KMS-11 (cell line): Measurements from ENCODE around the gene UGT1A9.

Experiments
- H2AFZ ChIP-seq: fragments of 200-600 bp; sonication (generic); 2 replicates; pipeline ENCODE4 v1.6.1; 2016; ENCODE audit warnings: antibody characterized with exemption, mixed run types, low read depth
- H3K27ac ChIP-seq: fragments of 200-600 bp; sonication (generic); 2 replicates; pipeline ENCODE4 v1.6.1; 2016; ENCODE audit warnings: mild to moderate bottlenecking, mixed run types
- H3K27me3 ChIP-seq: fragments of 200-600 bp; sonication (generic); 2 replicates; pipeline ENCODE4 v1.6.1; 2017; ENCODE audit warnings: mild to moderate bottlenecking, low read depth, mixed run types, moderate library complexity; ENCODE audit not compliant: insufficient read depth
- H3K36me3 ChIP-seq: fragments of 200-600 bp; sonication (generic); 2 replicates; pipeline ENCODE4 v1.6.1; 2017; ENCODE audit warnings: mild to moderate bottlenecking, mixed run types; ENCODE audit not compliant: insufficient read depth
- H3K4me1 ChIP-seq: fragments of 200-600 bp; sonication (generic); 2 replicates; pipeline ENCODE4 v1.6.1; 2016; ENCODE audit warnings: mild to moderate bottlenecking, low read depth, mixed run types; ENCODE audit not compliant: poor library complexity, severe bottlenecking
- H3K4me2 ChIP-seq: fragments of 200-600 bp; sonication (generic); 2 replicates; pipeline ENCODE4 v1.7.0; 2016; ENCODE audit warnings: mild to moderate bottlenecking, mixed run types
- H3K4me3 ChIP-seq: fragments of 200-600 bp; sonication (generic); IDR thresholded peaks from 2 replicates; pipeline ENCODE4 v1.6.1; 2017; ENCODE audit warnings: low read depth, low read length, mixed read lengths; ENCODE audit not compliant: insufficient read depth
- H3K79me2 ChIP-seq: fragments of 200-600 bp; sonication (generic); 2 replicates; pipeline ENCODE4 v1.6.1; 2016; ENCODE audit warnings: low read depth, mixed run types; ENCODE audit not compliant: insufficient read depth
- H3K9ac ChIP-seq: fragments of 200-600 bp; sonication (generic); 2 replicates; pipeline ENCODE4 v1.6.1; 2016; ENCODE audit warnings: mild to moderate bottlenecking, mixed run types
- H4K20me1 ChIP-seq: fragments of 200-600 bp; sonication (generic); 2 replicates; pipeline ENCODE4 v1.6.1; 2016; ENCODE audit warnings: mild to moderate bottlenecking, mixed run types; ENCODE audit not compliant: insufficient read depth
- TF ChIP-seq, protein P1 (sequence below): fragments of 200-600 bp; sonication (generic); conservative IDR thresholded peaks from 2 replicates; pipeline ENCODE4 v1.6.1; 2017; ENCODE audit warnings: low read depth, mild to moderate bottlenecking, antibody characterized with exemption, low read length, moderate library complexity, mixed read lengths

Gene UGT1A9

DNA sequence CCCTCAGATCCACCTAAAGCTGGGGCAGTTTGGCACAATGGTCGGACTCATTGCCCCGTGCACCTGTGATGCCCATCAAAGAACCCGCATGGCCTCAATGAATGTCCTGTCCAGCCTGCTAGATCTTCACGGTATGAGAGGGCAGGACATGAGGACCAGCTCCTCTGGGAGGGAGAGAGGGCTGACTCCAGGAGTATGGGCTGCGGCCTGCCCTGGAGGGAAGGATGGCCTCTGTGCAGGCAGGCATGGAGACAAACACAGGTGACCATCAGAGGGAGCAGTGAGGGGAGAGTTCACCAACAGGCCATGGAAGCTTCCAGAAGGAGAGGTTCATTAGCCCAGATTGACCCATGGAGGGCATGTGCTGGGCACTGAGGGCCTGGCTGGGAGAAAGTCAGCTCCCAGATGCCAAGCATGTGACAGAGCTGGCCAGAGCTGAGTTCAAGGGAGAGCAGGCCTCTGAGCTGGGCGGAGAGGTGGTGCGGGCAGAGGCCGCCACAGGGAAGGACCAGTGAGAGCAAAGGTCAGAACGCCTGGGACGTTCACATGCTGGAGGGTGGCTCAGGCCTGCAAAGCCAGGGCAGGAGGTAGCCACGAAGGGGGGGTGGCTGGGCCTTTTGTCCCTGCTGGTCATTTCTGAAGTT lies 146.4 kb downstream of the UGT1A9 start:
- no peaks in the 10 kb centered on the region for H3K36me3 ChIP-seq
- H3K27me3 ChIP-seq = no peaks in the 10 kb centered on the region
- H3K79me2 ChIP-seq = no peaks in the 10 kb centered on the region
- H3K4me3 ChIP-seq = no peak overlapping the region
- H2AFZ ChIP-seq = no peak overlapping the region
- H3K27ac ChIP-seq = no peak overlapping the region
- H3K9ac ChIP-seq = no peak overlapping the region
- H3K4me1 ChIP-seq = no peaks in the 10 kb centered on the region
- TF ChIP-seq, protein P1, sequence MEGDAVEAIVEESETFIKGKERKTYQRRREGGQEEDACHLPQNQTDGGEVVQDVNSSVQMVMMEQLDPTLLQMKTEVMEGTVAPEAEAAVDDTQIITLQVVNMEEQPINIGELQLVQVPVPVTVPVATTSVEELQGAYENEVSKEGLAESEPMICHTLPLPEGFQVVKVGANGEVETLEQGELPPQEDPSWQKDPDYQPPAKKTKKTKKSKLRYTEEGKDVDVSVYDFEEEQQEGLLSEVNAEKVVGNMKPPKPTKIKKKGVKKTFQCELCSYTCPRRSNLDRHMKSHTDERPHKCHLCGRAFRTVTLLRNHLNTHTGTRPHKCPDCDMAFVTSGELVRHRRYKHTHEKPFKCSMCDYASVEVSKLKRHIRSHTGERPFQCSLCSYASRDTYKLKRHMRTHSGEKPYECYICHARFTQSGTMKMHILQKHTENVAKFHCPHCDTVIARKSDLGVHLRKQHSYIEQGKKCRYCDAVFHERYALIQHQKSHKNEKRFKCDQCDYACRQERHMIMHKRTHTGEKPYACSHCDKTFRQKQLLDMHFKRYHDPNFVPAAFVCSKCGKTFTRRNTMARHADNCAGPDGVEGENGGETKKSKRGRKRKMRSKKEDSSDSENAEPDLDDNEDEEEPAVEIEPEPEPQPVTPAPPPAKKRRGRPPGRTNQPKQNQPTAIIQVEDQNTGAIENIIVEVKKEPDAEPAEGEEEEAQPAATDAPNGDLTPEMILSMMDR = no peak
- H4K20me1 ChIP-seq = no peaks in the 10 kb centered on the region
- H3K4me2 ChIP-seq = no peak overlapping the region

DNA sequence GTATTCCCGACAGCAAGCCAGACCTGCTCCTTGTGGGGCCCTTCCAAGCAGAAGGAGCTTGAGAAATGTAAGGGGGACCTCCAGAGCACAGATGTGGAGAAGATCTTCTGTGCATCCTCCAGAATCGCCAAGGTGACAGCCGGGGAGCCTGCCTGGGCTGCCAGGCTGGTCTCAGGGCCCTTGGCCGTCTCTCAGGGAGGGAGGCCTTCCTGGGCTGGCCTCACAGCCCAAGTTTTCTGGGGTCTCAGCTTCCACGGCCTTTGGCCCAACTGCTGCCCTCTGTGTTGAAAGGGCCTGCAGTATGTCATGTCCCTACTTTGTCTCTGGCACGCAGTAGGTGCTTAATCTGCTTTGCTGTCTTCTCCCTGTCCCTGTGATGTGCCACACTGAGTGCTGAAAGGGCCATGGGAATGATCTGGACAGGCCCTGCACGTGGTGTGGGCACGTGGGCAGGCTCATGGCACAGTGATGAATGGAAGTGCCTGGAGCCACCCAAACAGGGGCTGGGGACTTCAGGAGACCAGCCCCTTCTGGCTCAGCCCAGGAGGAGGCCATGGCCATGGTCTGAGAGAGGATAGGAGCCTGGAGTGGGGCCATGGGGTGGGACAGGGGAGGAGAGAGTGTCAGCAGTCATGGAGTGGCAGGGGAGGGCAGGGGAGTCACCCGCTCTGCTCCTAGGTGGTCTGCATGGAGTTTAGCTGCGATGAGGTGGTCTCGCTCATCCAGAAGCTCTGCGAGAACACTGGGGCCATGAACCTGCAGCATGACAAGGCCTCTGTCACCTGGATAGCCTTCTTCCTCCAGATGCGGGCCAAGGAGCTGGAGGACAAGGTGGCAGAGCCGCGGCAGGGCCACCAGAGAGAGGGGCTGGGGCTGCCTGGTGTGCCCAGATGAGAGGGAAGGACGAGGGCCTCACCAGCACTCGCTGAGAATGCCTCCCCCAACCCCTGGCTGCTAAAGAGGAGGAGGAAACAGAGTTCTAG lies 147.2 kb downstream of the UGT1A9 start:
- no peaks in the 10 kb centered on the region for H3K4me1 ChIP-seq
- H4K20me1 ChIP-seq = no peaks in the 10 kb centered on the region
- H2AFZ ChIP-seq = no peak overlapping the region
- no peaks in the 10 kb centered on the region for H3K27me3 ChIP-seq
- H3K4me3 ChIP-seq = no peak overlapping the region
- H3K79me2 ChIP-seq = no peaks in the 10 kb centered on the region
- no peak overlapping the region for H3K27ac ChIP-seq
- no peak overlapping the region for H3K4me2 ChIP-seq
- H3K9ac ChIP-seq = no peak overlapping the region
- H3K36me3 ChIP-seq = no peaks in the 10 kb centered on the region
- TF ChIP-seq, protein P1 = no peak

DNA sequence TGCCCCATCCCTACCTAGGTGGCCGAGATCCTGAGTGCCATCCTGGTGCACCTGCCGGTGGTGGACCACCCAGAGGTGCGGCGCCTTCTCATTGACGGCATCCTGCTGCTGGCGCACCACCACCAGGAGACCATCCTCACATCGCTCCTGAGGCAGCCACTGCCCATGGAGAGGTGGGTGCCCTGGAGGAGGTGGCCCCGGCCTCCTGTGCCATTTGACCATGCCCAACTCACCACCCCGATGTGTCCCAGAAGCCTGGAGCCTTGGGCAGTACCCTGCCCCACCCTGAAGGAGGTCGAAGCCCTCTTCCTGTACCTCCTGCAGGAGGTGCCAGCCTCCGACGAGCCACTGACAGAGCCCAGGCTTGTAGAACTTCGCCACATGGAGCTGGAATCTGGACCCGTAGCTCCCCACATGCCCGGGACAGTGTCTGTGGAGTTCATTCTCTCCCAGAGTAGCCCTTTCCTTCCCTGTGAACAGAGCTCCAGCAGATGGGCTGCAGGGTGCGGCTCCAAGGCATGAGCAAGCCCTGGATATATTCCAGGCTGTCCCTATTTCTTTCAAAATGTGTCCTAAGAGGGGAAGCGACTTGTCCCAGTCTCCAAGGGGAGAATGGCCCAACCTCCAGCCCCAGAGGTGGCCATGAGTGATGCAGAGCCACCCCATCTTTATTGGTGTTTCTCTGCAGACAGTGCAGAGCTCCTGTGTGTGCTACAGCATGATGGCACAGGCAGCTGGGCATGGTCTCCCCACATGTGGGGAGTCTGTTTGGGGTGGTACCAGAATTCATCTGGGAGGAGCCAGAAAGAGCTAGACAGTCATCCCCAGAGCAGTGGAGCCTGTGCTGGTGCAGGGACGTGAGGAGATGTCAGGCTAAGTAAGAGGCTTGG lies 148.4 kb downstream of the UGT1A9 start:
- TF ChIP-seq, protein P1 = no peak
- H3K4me2 ChIP-seq = no peak overlapping the region
- no peaks in the 10 kb centered on the region for H4K20me1 ChIP-seq
- H2AFZ ChIP-seq = no peak overlapping the region
- H3K27ac ChIP-seq = no peak overlapping the region
- no peak overlapping the region for H3K9ac ChIP-seq
- no peaks in the 10 kb centered on the region for H3K4me1 ChIP-seq
- H3K79me2 ChIP-seq = no peaks in the 10 kb centered on the region
- H3K4me3 ChIP-seq = no peak overlapping the region
- H3K27me3 ChIP-seq = no peaks in the 10 kb centered on the region
- no peaks in the 10 kb centered on the region for H3K36me3 ChIP-seq

DNA sequence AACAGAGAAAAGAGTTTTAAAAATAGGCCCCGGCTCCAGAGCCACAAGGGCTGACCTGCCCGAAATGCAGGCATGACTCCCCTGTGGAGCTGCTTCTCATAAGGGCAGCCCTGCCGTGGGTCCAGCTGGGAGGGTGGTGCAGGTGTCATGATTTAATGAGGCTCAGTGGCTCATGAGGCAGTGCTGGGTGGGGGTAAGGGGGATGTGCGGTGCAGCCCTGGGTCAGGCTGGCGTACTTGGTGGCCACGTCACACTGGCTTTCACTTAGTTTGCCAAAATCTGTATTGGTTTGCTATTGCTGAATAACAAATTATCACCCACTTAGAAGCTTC lies 149.0 kb downstream of the UGT1A9 start:
- Histone ChIP-seq H3K4me2 (no peak overlapping the region), H3K27ac (no peak overlapping the region), H3K4me3 (no peak overlapping the region), H3K36me3 (no peaks in the 10 kb centered on the region), H2AFZ (no peak overlapping the region), H3K4me1 (no peaks in the 10 kb centered on the region), H3K9ac (no peak overlapping the region), H3K79me2 (no peaks in the 10 kb centered on the region), H3K27me3 (no peaks in the 10 kb centered on the region), H4K20me1 (no peaks in the 10 kb centered on the region)
- TF ChIP-seq, protein P1 = no peak
